WTC11 (cell line): ENCODE measurements around the gene SPTBN4. TPM values are rescaled to one million over a fixed set of nuclear protein-coding genes. Genes with fewer than 3 reads are reported as not detected.
A peak's percentile ranks its signal among the peaks of the same experiment; 100 is the strongest.

Source experiments
- ATAC-seq: fragments of 200-7000 bp; cut with Tn5 transposase; 2 replicates; pipeline ENCODE4 v1.10.0; 2021; ENCODE audit warnings: mild to moderate bottlenecking, moderate library complexity
- CTCF ChIA-PET: fragments of 300-600 bp; sonication (Branson Sonifier 250); formaldehyde crosslinking; loops from one replicate; lab custom pipeline; 2021; ENCODE audit warnings: antibody characterized with exemption; lab: Charles Lee
- POLR2A ChIA-PET: fragments of 350-600 bp; sonication (Branson Sonifier 250); formaldehyde crosslinking; loops from one replicate; lab custom pipeline; 2021; ENCODE audit warnings: antibody characterized with exemption; lab: Charles Lee
- DNase-seq: peaks from one replicate; pipeline ENCODE4 v3.0.0; 2021; ENCODE audit warnings: low spot score
- H3K27ac Mint-ChIP-seq: 2 replicates; pipeline ENCODE4 v1.8.0; 2021; ENCODE audit warnings: mixed read lengths
- H3K27me3 Mint-ChIP-seq: 2 replicates; pipeline ENCODE4 v1.8.0; 2021; ENCODE audit warnings: low read depth, mild to moderate bottlenecking, moderate library complexity, mixed read lengths
- H3K36me3 Mint-ChIP-seq: 2 replicates; pipeline ENCODE4 v1.8.0; 2021; ENCODE audit warnings: mixed read lengths
- H3K4me1 Mint-ChIP-seq: 2 replicates; pipeline ENCODE4 v1.8.0; 2022; ENCODE audit warnings: mixed read lengths
- H3K4me3 Mint-ChIP-seq: 2 replicates; pipeline ENCODE4 v1.8.0; 2021; ENCODE audit warnings: mild to moderate bottlenecking, moderate library complexity, mixed read lengths
- H3K9me3 Mint-ChIP-seq: 2 replicates; pipeline ENCODE4 v1.8.0; 2021; ENCODE audit warnings: mixed read lengths
- ATF2 ChIP-seq: sonication (generic); formaldehyde crosslinking; IDR thresholded peaks from 2 replicates; pipeline ENCODE4 v1.8.1; 2022; ENCODE audit warnings: low read depth, missing genetic modification reagents, borderline replicate concordance
- ATF3 ChIP-seq: sonication (generic); formaldehyde crosslinking; conservative IDR thresholded peaks from 2 replicates; pipeline ENCODE4 v1.8.1; 2022; ENCODE audit warnings: mild to moderate bottlenecking, missing genetic modification reagents
- HMGA2 ChIP-seq: fragments of 250-450 bp; sonication (Bioruptor Pico); IDR thresholded peaks from 2 replicates; pipeline ENCODE4 v1.4.0; 2021; ENCODE audit warnings: mild to moderate bottlenecking, moderate library complexity
- HMGXB4 ChIP-seq: sonication (generic); formaldehyde crosslinking; IDR thresholded peaks from 2 replicates; pipeline ENCODE4 v1.8.1; 2023; ENCODE audit warnings: mild to moderate bottlenecking, moderate library complexity, missing genetic modification reagents
- KAT7 ChIP-seq: sonication (generic); formaldehyde crosslinking; IDR thresholded peaks from 2 replicates; pipeline ENCODE4 v1.8.1; 2023; ENCODE audit warnings: missing genetic modification reagents, mild to moderate bottlenecking, borderline replicate concordance
- NFE2L1 ChIP-seq: sonication (generic); formaldehyde crosslinking; IDR thresholded peaks from 2 replicates; pipeline ENCODE4 v1.8.1; 2023; ENCODE audit warnings: missing genetic modification reagents
- NFYB ChIP-seq: sonication (generic); formaldehyde crosslinking; conservative IDR thresholded peaks from 2 replicates; pipeline ENCODE4 v1.8.0; 2022; ENCODE audit warnings: low read depth, missing genetic modification reagents
- NR2C2 ChIP-seq: sonication (generic); formaldehyde crosslinking; IDR thresholded peaks from 2 replicates; pipeline ENCODE4 v1.8.0; 2022; ENCODE audit warnings: mild to moderate bottlenecking, missing genetic modification reagents
- PRRX2 ChIP-seq: fragments of 250-450 bp; sonication (Bioruptor Pico); IDR thresholded peaks from 2 replicates; pipeline ENCODE4 v1.8.0; 2021; ENCODE audit warnings: mild to moderate bottlenecking
- RELA ChIP-seq: sonication (generic); formaldehyde crosslinking; IDR thresholded peaks from 2 replicates; pipeline ENCODE4 v1.8.1; 2022; ENCODE audit warnings: missing genetic modification reagents, mild to moderate bottlenecking, borderline replicate concordance
- SMAD4 ChIP-seq: sonication (generic); formaldehyde crosslinking; IDR thresholded peaks from 2 replicates; pipeline ENCODE4 v1.8.0; 2022; ENCODE audit warnings: mild to moderate bottlenecking, missing genetic modification reagents
- STAT6 ChIP-seq: sonication (generic); formaldehyde crosslinking; conservative IDR thresholded peaks from 2 replicates; pipeline ENCODE4 v1.8.1; 2023; ENCODE audit warnings: mild to moderate bottlenecking, low read depth, missing genetic modification reagents, moderate library complexity
- ZNF138 ChIP-seq: sonication (generic); formaldehyde crosslinking; conservative IDR thresholded peaks from 2 replicates; pipeline ENCODE4 v1.8.1; 2022; ENCODE audit warnings: mild to moderate bottlenecking, moderate library complexity, missing genetic modification reagents
- ZNF263 ChIP-seq: sonication (generic); formaldehyde crosslinking; IDR thresholded peaks from 2 replicates; pipeline ENCODE4 v1.8.1; 2022; ENCODE audit warnings: low read depth, mild to moderate bottlenecking, moderate library complexity, missing genetic modification reagents
- total RNA-seq: library from RNA; stranded (reverse); gene quantifications from 3 replicates; pipeline ENCODE4 v1.2.3, GENCODE V29; 2021
- TF ChIP-seq, protein P1 (sequence below): sonication (generic); formaldehyde crosslinking; IDR thresholded peaks from 2 replicates; pipeline ENCODE4 v1.8.1; 2022; ENCODE audit warnings: mild to moderate bottlenecking, moderate library complexity, missing genetic modification reagents
- TF ChIP-seq, protein P2 (sequence below): sonication (generic); formaldehyde crosslinking; IDR thresholded peaks from 2 replicates; pipeline ENCODE4 v1.8.0; 2022; ENCODE audit warnings: mild to moderate bottlenecking, missing genetic modification reagents
- TF ChIP-seq, protein P3 (sequence below): sonication (generic); formaldehyde crosslinking; IDR thresholded peaks from 2 replicates; pipeline ENCODE4 v1.8.1; 2023; ENCODE audit warnings: mild to moderate bottlenecking, missing genetic modification reagents, moderate library complexity
- TF ChIP-seq, protein P4 (sequence below): sonication (generic); formaldehyde crosslinking; IDR thresholded peaks from 2 replicates; pipeline ENCODE4 v1.8.0; 2023; ENCODE audit warnings: mild to moderate bottlenecking, missing genetic modification reagents

The SPTBN4 gene
- total RNA-seq, 1 experiment from 2014 or later: 2.8 TPM

- TF ChIP-seq ZNF263 (CRISPR knock-in tag): no peak
These were observed 104.2 kb downstream of the SPTBN4 start (continued) for GRCh38 chr19:40571005-40571318.

DNA sequence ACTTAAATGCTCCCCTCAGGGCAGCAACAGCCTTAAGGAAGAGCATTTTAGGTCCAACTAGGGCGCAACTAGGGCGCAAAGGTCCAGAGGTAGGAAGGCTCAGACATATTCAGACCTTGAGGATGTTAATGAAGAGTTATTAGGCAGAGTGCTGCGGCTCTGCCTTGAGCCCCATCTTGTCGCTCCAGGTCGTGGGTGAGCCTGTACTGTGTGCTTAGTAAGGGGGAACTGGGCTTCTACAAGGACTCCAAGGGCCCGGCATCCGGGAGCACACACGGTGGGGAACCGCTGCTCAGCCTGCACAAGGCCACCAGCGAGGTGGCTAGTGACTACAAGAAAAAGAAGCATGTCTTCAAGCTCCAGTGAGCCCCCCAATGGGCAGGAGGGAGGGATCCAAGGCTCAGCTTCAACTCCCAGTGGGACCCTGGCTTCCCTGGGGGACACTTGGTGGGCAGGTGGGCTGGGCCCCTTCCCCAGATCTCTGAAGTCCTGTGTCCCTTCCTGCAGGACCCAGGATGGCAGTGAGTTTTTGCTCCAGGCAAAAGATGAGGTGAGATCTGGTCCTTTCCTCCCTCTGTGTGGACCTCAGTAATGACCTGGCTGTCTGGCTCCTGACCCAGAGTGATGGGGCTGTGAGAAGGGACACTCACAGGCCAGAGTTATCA is 105.2 kb downstream of the SPTBN4 start:
- no peak for ATAC-seq

GRCh38 chr19:40575326-40575725 is 108.5 kb downstream of the SPTBN4 start:
- H3K9me3 Mint-ChIP-seq: peaks cover 4% of the 10 kb centered on the region
- ATAC-seq (no peak), DNase-seq (no peak)
- CTCF ChIA-PET: interaction anchor here (0.6 to 1.8 kb wide), 7 partner anchors 25 to 155 kb away, joined by 3 to 9 read pairs (median 3); partner anchors contain the start of gene SERTAD1
- H3K4me1 Mint-ChIP-seq: peaks cover 20% of the 10 kb centered on the region
- H3K27me3 Mint-ChIP-seq: peaks cover 30% of the 10 kb centered on the region
- POLR2A ChIA-PET: interaction anchor here (0.7 kb wide), 1 partner anchor 35 kb away, joined by 3 read pairs; no protein-coding TSS in a partner anchor
- no peak overlapping the region for H3K27ac Mint-ChIP-seq
- H3K36me3 Mint-ChIP-seq: peaks cover 8% of the 10 kb centered on the region
- H3K4me3 Mint-ChIP-seq: peak overlapping the region; percentile 93
- TF ChIP-seq PRRX2 (CRISPR knock-in tag): no peak
- TF ChIP-seq KAT7: no peak
- TF ChIP-seq STAT6: no peak
- TF ChIP-seq HMGA2: no peak
- TF ChIP-seq ATF2: no peak
- no peak for TF ChIP-seq ZNF138 (CRISPR knock-in tag)
- TF ChIP-seq NFYB (CRISPR knock-in tag): no peak
- TF ChIP-seq, protein P1, sequence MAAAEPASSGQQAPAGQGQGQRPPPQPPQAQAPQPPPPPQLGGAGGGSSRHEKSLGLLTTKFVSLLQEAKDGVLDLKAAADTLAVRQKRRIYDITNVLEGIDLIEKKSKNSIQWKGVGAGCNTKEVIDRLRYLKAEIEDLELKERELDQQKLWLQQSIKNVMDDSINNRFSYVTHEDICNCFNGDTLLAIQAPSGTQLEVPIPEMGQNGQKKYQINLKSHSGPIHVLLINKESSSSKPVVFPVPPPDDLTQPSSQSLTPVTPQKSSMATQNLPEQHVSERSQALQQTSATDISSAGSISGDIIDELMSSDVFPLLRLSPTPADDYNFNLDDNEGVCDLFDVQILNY (CRISPR knock-in tag): no peak
- no peak for TF ChIP-seq ZNF263 (CRISPR knock-in tag)
- TF ChIP-seq NFE2L1 (CRISPR knock-in tag): no peak
- TF ChIP-seq HMGXB4: no peak
- TF ChIP-seq, protein P2, sequence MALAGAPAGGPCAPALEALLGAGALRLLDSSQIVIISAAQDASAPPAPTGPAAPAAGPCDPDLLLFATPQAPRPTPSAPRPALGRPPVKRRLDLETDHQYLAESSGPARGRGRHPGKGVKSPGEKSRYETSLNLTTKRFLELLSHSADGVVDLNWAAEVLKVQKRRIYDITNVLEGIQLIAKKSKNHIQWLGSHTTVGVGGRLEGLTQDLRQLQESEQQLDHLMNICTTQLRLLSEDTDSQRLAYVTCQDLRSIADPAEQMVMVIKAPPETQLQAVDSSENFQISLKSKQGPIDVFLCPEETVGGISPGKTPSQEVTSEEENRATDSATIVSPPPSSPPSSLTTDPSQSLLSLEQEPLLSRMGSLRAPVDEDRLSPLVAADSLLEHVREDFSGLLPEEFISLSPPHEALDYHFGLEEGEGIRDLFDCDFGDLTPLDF (CRISPR knock-in tag): no peak
- TF ChIP-seq RELA: no peak
- TF ChIP-seq, protein P3, sequence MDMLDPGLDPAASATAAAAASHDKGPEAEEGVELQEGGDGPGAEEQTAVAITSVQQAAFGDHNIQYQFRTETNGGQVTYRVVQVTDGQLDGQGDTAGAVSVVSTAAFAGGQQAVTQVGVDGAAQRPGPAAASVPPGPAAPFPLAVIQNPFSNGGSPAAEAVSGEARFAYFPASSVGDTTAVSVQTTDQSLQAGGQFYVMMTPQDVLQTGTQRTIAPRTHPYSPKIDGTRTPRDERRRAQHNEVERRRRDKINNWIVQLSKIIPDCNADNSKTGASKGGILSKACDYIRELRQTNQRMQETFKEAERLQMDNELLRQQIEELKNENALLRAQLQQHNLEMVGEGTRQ (CRISPR knock-in tag): no peak
- TF ChIP-seq ATF3 (CRISPR knock-in tag): no peak

More for the DNA sequence above, 105.2 kb downstream of the SPTBN4 start:
- Mint-ChIP-seq H3K9me3 (peaks cover 4% of the 10 kb centered on the region), H3K27ac (no peak overlapping the region), H3K4me3 (no peak overlapping the region), H3K4me1 (peaks cover 19% of the 10 kb centered on the region), H3K27me3 (peaks cover 63% of the 10 kb centered on the region), H3K36me3 (0 out of 2 replicates have a peak, but pooled peaks cover 3% of the 10 kb centered on the region)
- CTCF ChIA-PET: interaction anchor here (1.9 to 3.0 kb wide), 3 partner anchors 29 to 38 kb away, joined by 8 to 69 read pairs (median 24); partner anchors contain the start of gene LTBP4
- DNase-seq: no peak
- POLR2A ChIA-PET: no interaction called here
- TF ChIP-seq NR2C2: no peak
- TF ChIP-seq SMAD4 (CRISPR knock-in tag): no peak
- TF ChIP-seq, protein P4, sequence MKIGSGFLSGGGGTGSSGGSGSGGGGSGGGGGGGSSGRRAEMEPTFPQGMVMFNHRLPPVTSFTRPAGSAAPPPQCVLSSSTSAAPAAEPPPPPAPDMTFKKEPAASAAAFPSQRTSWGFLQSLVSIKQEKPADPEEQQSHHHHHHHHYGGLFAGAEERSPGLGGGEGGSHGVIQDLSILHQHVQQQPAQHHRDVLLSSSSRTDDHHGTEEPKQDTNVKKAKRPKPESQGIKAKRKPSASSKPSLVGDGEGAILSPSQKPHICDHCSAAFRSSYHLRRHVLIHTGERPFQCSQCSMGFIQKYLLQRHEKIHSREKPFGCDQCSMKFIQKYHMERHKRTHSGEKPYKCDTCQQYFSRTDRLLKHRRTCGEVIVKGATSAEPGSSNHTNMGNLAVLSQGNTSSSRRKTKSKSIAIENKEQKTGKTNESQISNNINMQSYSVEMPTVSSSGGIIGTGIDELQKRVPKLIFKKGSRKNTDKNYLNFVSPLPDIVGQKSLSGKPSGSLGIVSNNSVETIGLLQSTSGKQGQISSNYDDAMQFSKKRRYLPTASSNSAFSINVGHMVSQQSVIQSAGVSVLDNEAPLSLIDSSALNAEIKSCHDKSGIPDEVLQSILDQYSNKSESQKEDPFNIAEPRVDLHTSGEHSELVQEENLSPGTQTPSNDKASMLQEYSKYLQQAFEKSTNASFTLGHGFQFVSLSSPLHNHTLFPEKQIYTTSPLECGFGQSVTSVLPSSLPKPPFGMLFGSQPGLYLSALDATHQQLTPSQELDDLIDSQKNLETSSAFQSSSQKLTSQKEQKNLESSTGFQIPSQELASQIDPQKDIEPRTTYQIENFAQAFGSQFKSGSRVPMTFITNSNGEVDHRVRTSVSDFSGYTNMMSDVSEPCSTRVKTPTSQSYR (CRISPR knock-in tag): no peak
